H9 (cell line): ENCODE measurements around the gene DBNL. TPM values are rescaled to one million over a fixed set of nuclear protein-coding genes. Genes with fewer than 3 reads are reported as not detected.

ENCODE experiments used
- DNase-seq: peaks from one replicate; pipeline ENCODE4 v3.0.0-alpha.2; 2017
- H2AFZ ChIP-seq: one replicate; pipeline ENCODE4 v1.6.1; 2013; ENCODE audit warnings: mild to moderate bottlenecking, low read length, control low read depth, moderate library complexity
- H2AK5ac ChIP-seq: 2 replicates; pipeline ENCODE4 v1.6.1; 2013; ENCODE audit warnings: low read length, control low read depth, mixed read lengths; ENCODE audit not compliant: insufficient read length
- H2BK120ac ChIP-seq: one replicate; pipeline ENCODE4 v1.6.1; 2013; ENCODE audit warnings: low read depth, mild to moderate bottlenecking, low read length, control low read depth, inconsistent platforms; ENCODE audit not compliant: poor library complexity, severe bottlenecking
- H2BK12ac ChIP-seq: 2 replicates; pipeline ENCODE4 v1.6.1; 2013; ENCODE audit warnings: low read length, control low read depth, mixed read lengths, low read depth; ENCODE audit not compliant: insufficient read length
- H2BK15ac ChIP-seq: 2 replicates; pipeline ENCODE4 v1.6.1; 2013; ENCODE audit warnings: low read depth, low read length, control low read depth
- H2BK20ac ChIP-seq: one replicate; pipeline ENCODE4 v1.6.1; 2013; ENCODE audit warnings: low read depth, mild to moderate bottlenecking, low read length, control low read depth, inconsistent platforms; ENCODE audit not compliant: poor library complexity, severe bottlenecking
- H2BK5ac ChIP-seq: 2 replicates; pipeline ENCODE4 v1.6.1; 2013; ENCODE audit warnings: low read length, control low read depth, mixed read lengths; ENCODE audit not compliant: insufficient read length
- H3K14ac ChIP-seq: 2 replicates; pipeline ENCODE4 v1.6.1; 2013; ENCODE audit warnings: low read length, control low read depth; ENCODE audit not compliant: insufficient read depth
- H3K18ac ChIP-seq: 2 replicates; pipeline ENCODE4 v1.6.1; 2013; ENCODE audit warnings: low read depth, mild to moderate bottlenecking, mixed read lengths, low read length, control low read depth; ENCODE audit not compliant: insufficient read length
- H3K23ac ChIP-seq: 2 replicates; pipeline ENCODE4 v1.6.1; 2013; ENCODE audit warnings: low read length, control low read depth, mixed read lengths, low read depth; ENCODE audit not compliant: insufficient read length
- H3K23me2 ChIP-seq: 2 replicates; pipeline ENCODE4 v1.6.1; 2013; ENCODE audit warnings: low read depth, mild to moderate bottlenecking, mixed read lengths, low read length, control low read depth; ENCODE audit not compliant: insufficient read length, poor library complexity, severe bottlenecking
- H3K27ac ChIP-seq: 2 replicates; pipeline ENCODE4 v1.5.1; 2013; ENCODE audit warnings: low read length, control low read depth, mixed read lengths, low read depth; ENCODE audit not compliant: insufficient read length
- H3K27me3 ChIP-seq: 2 replicates; pipeline ENCODE4 v1.6.1; 2013; ENCODE audit warnings: low read length, control low read depth, inconsistent platforms; ENCODE audit not compliant: insufficient read depth
- H3K4ac ChIP-seq: 2 replicates; pipeline ENCODE4 v1.6.1; 2013; ENCODE audit warnings: low read depth, mild to moderate bottlenecking, control low read depth, inconsistent platforms, low read length, moderate library complexity
- H3K4me1 ChIP-seq: 2 replicates; pipeline ENCODE4 v1.6.1; 2013; ENCODE audit warnings: low read length, control low read depth, inconsistent platforms; ENCODE audit not compliant: insufficient read depth
- H3K4me2 ChIP-seq: 2 replicates; pipeline ENCODE4 v1.6.1; 2013; ENCODE audit warnings: low read length, control low read depth, mixed read lengths; ENCODE audit not compliant: insufficient read length, insufficient read depth
- H3K56ac ChIP-seq: 2 replicates; pipeline ENCODE4 v1.6.1; 2013; ENCODE audit warnings: low read depth, mild to moderate bottlenecking, mixed read lengths, low read length, control low read depth; ENCODE audit not compliant: insufficient read length
- H3K79me1 ChIP-seq: 2 replicates; pipeline ENCODE4 v1.6.1; 2013; ENCODE audit warnings: low read depth, mild to moderate bottlenecking, moderate library complexity, low read length, control low read depth, inconsistent platforms; ENCODE audit not compliant: insufficient read depth, poor library complexity, severe bottlenecking
- H3K79me2 ChIP-seq: 2 replicates; pipeline ENCODE4 v1.6.1; 2013; ENCODE audit warnings: low read length, control low read depth, inconsistent platforms; ENCODE audit not compliant: insufficient read depth
- H3K9ac ChIP-seq: 2 replicates; pipeline ENCODE4 v1.6.1; 2013; ENCODE audit warnings: low read length, control low read depth, mixed read lengths; ENCODE audit not compliant: insufficient read length; ENCODE audit errors: extremely low read depth
- H3K9me3 ChIP-seq: one replicate; pipeline ENCODE4 v1.6.1; 2013; ENCODE audit warnings: low read depth, low read length, inconsistent platforms; ENCODE audit not compliant: control insufficient read depth
- H3T11ph ChIP-seq: one replicate; pipeline ENCODE4 v1.6.1; 2013; ENCODE audit warnings: mild to moderate bottlenecking, low read length, control low read depth, inconsistent platforms
- H4K20me1 ChIP-seq: one replicate; pipeline ENCODE4 v1.6.1; 2013; ENCODE audit not compliant: control insufficient read depth, insufficient read length, insufficient read depth
- H4K5ac ChIP-seq: 2 replicates; pipeline ENCODE4 v1.6.1; 2013; ENCODE audit warnings: low read depth, mild to moderate bottlenecking, mixed read lengths, low read length, control low read depth; ENCODE audit not compliant: insufficient read length
- H4K8ac ChIP-seq: replicated peaks from 2 replicates; pipeline ENCODE4 v1.6.1; 2013; ENCODE audit warnings: low read length, control low read depth, mixed read lengths, low read depth; ENCODE audit not compliant: insufficient read length
- H4K91ac ChIP-seq: 2 replicates; pipeline ENCODE4 v1.6.1; 2013; ENCODE audit warnings: low read depth, mild to moderate bottlenecking, moderate library complexity, mixed read lengths, low read length, control low read depth; ENCODE audit not compliant: insufficient read length
- H3K27ac Mint-ChIP-seq, 3 experiments: 2 replicates in 2 of 3; 3 replicates in 1 of 3; pipeline ENCODE4 v1.8.0; 2020 to 2021; ENCODE audit warnings: mixed read lengths in 3 of 3, mild to moderate bottlenecking in 1 of 3, moderate library complexity in 1 of 3
- H3K27me3 Mint-ChIP-seq: 2 replicates; pipeline ENCODE4 v1.8.0; 2021; ENCODE audit warnings: low read depth, mild to moderate bottlenecking, moderate library complexity, mixed read lengths
- H3K36me3 Mint-ChIP-seq, 3 experiments: 2 replicates in 2 of 3; 3 replicates in 1 of 3; pipeline ENCODE4 v1.8.0; 2020 to 2021; ENCODE audit warnings: low read depth in 3 of 3, mixed read lengths in 3 of 3; ENCODE audit not compliant: insufficient read depth in 1 of 3
- H3K4me1 Mint-ChIP-seq, 2 experiments: 2 replicates each; pipeline ENCODE4 v1.8.0; 2020; ENCODE audit warnings: mixed read lengths in 2 of 2
- H3K4me3 Mint-ChIP-seq, 2 experiments: 2 replicates in 1 of 2; 3 replicates in 1 of 2; pipeline ENCODE4 v1.8.0; 2020 to 2021; ENCODE audit warnings: mild to moderate bottlenecking in 2 of 2, mixed read lengths in 2 of 2, moderate library complexity in 1 of 2
- H3K9me3 Mint-ChIP-seq, 2 experiments: 2 replicates in 1 of 2; 3 replicates in 1 of 2; pipeline ENCODE4 v1.8.0; 2020; ENCODE audit warnings: mild to moderate bottlenecking in 2 of 2, mixed read lengths in 2 of 2, moderate library complexity in 1 of 2
- WGBS: extraction: QIAGEN DNeasy Blood & Tissue Kit; methylation state at CpG from one replicate; pipeline ENCODE4 v1.1.7; 2013; ENCODE audit warnings: missing lambda C conversion rate, low lambda C conversion rate, mixed read lengths; ENCODE audit not compliant: insufficient read length; ENCODE audit errors: extremely low coverage; 5-methylcytosine and 5-hydroxymethylcytosine counted together
- total RNA-seq: library from RNA; stranded (reverse); gene quantifications from 2 replicates; pipeline ENCODE4 v1.2.1, GENCODE V29; 2021
- TF ChIP-seq, protein P1 (sequence below): fragments of 200-600 bp; sonication (generic); conservative IDR thresholded peaks from 3 replicates; pipeline ENCODE4 v1.8.0; 2021; ENCODE audit warnings: antibody characterized with exemption, mild to moderate bottlenecking

DBNL gene
- total RNA-seq, 1 experiment from 2014 or later: 51.3 TPM

DNA sequence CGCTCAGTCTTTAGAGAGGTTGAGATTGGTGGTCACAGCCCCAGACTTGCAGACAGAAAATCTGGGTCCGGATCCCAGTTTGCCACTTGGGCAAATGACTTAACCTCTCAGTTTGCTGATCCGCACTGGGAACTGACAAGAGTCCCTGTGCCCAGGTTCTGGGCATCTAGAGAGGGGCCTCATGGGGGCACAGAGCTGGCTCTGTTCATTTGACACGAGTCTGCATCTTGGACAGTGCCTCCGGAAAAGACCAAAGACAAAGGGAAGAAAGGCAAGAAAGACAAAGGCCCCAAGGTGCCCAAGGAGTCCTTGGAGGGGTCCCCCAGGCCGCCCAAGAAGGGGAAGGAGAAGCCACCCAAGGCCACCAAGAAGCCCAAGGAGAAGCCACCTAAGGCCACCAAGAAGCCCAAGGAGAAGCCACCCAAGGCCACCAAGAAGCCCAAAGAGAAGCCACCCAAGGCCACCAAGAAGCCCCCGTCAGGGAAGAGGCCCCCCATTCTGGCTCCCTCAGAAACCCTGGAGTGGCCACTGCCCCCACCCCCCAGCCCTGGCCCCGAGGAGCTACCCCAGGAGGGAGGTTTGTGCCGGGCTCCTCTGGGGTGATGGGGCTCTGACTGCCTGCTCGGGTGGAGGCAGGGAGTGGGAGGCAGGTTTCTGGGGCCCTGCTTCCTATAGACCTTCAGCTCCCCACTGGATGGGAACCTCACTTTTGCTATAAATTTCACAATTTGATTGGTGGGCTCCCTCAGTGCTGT lies 62.0 kb downstream of the DBNL start:
- no peak overlapping the region for H3K14ac ChIP-seq
- peaks cover 2 to 13% (median 11%) of the 10 kb centered on the region in 3 experiments; a peak in 5 of 7 replicates for H3K36me3 Mint-ChIP-seq
- no peak overlapping the region for H2BK20ac ChIP-seq
- no peaks in the 10 kb centered on the region; the same call in 1 of the 2 replicates for H3K27me3 ChIP-seq
- no peaks in the 10 kb centered on the region for H3K79me2 ChIP-seq
- peaks cover 10% of the 10 kb centered on the region for H3K23me2 ChIP-seq
- H3K9ac ChIP-seq: no peak overlapping the region
- H3K4me1 Mint-ChIP-seq: peaks cover 11 to 15% of the 10 kb centered on the region in 2 experiments
- H3K23ac ChIP-seq: no peak overlapping the region
- no peaks in the 10 kb centered on the region for H3K9me3 Mint-ChIP-seq
- no peak overlapping the region for H3K18ac ChIP-seq
- H3K4me3 Mint-ChIP-seq: no peak overlapping the region
- H3K4ac ChIP-seq: no peak overlapping the region
- no peak overlapping the region for H2BK120ac ChIP-seq
- no peak overlapping the region for H3T11ph ChIP-seq
- no peaks in the 10 kb centered on the region for H4K20me1 ChIP-seq
- H4K5ac ChIP-seq: no peak overlapping the region
- TF ChIP-seq, protein P1, sequence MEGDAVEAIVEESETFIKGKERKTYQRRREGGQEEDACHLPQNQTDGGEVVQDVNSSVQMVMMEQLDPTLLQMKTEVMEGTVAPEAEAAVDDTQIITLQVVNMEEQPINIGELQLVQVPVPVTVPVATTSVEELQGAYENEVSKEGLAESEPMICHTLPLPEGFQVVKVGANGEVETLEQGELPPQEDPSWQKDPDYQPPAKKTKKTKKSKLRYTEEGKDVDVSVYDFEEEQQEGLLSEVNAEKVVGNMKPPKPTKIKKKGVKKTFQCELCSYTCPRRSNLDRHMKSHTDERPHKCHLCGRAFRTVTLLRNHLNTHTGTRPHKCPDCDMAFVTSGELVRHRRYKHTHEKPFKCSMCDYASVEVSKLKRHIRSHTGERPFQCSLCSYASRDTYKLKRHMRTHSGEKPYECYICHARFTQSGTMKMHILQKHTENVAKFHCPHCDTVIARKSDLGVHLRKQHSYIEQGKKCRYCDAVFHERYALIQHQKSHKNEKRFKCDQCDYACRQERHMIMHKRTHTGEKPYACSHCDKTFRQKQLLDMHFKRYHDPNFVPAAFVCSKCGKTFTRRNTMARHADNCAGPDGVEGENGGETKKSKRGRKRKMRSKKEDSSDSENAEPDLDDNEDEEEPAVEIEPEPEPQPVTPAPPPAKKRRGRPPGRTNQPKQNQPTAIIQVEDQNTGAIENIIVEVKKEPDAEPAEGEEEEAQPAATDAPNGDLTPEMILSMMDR: no peak
- peaks cover 29% of the 10 kb centered on the region for H3K27me3 Mint-ChIP-seq
- H3K4me2 ChIP-seq: no peak overlapping the region
- no peak overlapping the region for H4K8ac ChIP-seq
- no peak overlapping the region for H2AK5ac ChIP-seq
- no peak overlapping the region for H2AFZ ChIP-seq
- no peak overlapping the region for H3K27ac Mint-ChIP-seq
- H2BK12ac ChIP-seq: no peak overlapping the region
- H2BK5ac ChIP-seq: no peak overlapping the region
- no CpG with 5 or more reads among the region's 10 CpGs for whole genome bisulfite sequencing
- no peak overlapping the region for H3K56ac ChIP-seq
- H3K79me1 ChIP-seq: no peaks in the 10 kb centered on the region
- H4K91ac ChIP-seq: no peak overlapping the region
- no peak overlapping the region for H3K27ac ChIP-seq
- no peak for DNase-seq
- H2BK15ac ChIP-seq: no peak overlapping the region
- H3K4me1 ChIP-seq: no peaks in the 10 kb centered on the region; the same call in 1 of the 2 replicates
- H3K9me3 ChIP-seq: no peaks in the 10 kb centered on the region
